Activated CD4-positive, alpha-beta T cell treated with anti-CD3 and anti-CD28 coated beads, Interleukin-2, Interleukin-6, amounts not matched to agents 100 ng/mL and 50 ng/mL, durations not matched to agents 16 hours and 8 hours (primary cell): ENCODE results near the gene ATP5F1A.
"Not testable (repeated sequence)": the region's sequence is repeated elsewhere in the genome, so short reads cannot be mapped to it uniquely, and the experiment has no call there.

Source experiments
- DNase-seq: peaks from one replicate; pipeline ENCODE4 v3.0.0-alpha.2; 2020

The ATP5F1A gene

DNA sequence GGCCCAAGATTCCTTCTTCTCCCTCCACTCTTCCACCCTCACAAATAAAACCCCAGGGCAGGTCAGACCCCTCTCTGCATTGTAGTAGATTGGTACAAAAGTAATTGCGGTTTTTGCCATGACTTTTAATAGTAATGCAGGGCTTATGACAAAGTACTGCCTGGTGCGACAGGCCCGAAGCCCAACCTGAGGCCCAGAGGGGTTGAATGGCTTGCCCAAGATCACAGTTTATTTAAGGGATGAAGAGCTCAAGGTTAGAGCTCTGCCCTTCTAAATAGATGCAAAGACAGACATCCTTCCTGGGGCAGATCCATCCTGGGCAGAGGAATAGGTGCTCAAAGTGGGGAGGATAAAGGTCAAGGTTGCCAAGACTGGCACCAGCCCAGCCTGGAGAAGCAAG is 25.1 kb downstream of the ATP5F1A start:
- DNase-seq, result no peak

DNA sequence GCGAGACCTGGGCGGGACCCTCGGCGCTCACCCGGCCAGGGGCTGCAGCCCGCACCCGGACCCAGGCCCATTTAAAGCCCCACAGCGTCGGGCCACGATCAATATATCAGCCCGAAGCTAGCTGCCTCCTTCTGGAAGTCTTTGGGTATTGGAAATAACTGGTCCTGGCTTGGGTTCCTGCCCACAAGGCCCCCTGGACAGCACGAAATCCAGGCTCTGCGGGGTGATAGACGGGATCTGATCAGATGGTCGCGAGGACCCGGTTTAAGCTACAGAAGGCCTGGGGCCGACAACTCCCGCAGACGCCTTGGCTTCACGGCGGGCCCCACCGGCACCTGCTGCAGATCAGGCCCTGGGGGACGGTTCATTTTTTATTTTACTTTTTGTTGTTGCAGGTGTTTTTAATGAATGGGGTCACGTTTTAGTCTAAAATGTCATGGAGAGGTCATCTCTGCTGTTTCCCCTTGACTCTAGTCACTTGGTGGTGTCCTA is 25.7 kb downstream of the ATP5F1A start:
- DNase-seq, result no peak

DNA sequence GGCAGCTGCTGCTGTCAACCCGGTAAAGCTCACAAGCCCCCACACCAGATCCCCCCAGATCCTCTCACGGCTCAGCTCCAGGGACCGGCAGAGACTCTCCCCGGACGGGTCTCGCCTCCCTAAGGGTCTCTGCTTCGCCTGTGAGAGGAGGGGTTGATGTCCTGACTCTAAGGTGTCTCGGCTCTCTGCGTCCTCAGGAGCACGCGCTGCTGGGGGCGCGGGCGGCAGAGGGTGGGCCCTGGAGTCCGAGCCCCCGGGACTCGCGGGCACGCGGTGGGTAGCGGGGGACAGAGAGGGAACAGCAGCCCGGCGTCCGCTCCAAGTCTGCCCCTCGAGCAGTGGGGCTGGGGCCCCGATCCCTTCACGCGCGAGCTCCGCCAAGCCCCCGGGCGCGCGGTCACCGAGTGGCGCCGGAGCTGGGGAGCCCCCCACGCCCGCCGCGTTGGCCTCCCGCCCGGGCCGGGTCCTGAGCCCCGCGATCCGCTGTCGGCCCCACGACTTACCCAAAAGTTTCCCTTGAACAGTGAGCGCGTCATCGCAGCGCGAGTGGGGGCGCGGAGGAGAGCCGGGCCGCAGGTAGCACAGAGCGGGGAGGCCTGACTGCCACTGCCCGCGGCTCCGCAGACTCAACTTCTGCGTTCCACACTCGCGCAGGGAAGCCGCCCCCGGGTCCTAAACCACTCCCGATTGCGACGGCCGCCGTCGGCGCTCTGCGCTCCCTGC is 26.3 kb downstream of the ATP5F1A start, which contains the start of gene PSTPIP2:
Gene PSTPIP2, minus strand, starts transcription at position 608 of the 723 bp plus-strand sequence. Its CDS starts 72 bp downstream, at position 536.
- peak; percentile 67 for DNase-seq

DNA sequence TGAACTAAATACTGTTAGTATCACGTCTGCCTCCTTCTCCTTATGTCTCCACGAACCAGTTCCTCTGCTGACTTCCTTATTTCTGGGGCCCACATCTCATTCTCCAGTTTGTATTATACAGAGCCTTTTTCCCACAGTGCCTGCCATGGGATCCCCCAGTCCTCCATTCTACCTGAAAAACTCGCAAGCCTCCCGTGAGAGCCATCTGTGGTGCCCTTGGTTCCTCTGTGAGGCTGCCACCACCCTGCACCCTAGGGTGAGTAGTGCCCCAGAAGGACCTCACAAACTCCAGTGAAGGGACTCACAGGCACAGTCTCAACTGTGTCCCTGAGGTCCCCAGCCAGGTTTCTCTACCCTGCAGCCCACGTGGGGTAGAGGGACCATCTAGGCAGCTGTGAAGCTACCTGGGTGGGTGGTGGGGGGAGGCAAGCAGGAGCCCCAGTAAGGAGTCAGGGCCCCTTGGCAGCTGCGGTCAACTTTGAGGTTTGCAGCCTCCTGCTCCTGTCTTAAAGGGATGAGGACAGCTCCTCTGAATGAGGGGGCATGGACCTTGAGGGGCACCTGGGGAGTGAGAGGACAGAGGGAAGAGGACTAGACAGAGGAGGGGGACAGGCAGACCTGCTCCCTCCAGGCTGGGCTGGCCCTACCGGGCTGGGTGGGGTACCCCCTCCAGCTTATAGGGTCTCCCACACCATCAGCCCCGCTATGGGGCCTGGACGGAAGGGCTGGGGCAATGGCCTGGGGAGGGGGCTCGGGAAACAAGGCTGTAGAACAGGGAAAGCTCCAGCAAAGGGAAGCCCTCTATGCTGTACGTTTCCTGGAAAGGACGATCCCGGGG is 27.1 kb downstream of the ATP5F1A start:
- DNase-seq, result no peak

DNA sequence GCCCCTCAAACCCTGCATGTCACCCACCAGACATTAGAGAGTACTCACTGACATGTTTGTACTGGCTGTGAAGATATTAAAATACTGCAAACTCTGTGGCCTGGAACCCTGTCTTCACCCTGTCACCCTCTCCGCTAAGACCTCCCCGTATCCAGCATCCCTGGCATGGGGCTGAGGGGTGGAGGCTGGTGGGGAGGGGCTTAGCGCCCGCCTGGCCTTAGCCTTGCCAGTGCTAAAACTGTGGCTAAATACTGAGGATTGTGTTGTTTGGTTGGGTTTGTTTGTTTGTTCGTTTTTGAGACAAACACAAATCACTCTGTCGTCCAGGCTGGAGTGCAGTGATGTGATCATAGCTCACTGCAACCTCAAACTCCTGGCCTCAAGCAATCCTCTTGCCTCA is 27.9 kb downstream of the ATP5F1A start:
- DNase-seq, result no peak

DNA sequence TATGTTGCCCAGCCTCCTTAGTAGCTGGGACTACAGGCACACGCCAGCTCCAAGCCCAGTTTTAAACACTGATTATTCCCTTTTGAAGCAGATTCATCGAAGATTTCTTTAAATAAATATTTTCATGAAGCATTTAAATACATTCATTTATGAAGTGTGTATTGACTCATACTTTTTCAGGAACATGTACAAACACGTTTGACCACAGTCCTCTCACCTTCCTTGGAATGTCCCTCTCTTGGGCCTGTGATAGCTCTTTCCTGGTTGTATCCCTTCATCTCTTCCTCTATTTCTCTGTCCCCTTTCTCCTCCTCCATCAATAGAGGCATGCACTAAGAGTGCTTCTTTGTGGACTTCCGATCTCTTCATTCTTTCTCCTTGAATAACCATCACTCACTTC is 28.6 kb downstream of the ATP5F1A start:
- DNase-seq, result no peak

DNA sequence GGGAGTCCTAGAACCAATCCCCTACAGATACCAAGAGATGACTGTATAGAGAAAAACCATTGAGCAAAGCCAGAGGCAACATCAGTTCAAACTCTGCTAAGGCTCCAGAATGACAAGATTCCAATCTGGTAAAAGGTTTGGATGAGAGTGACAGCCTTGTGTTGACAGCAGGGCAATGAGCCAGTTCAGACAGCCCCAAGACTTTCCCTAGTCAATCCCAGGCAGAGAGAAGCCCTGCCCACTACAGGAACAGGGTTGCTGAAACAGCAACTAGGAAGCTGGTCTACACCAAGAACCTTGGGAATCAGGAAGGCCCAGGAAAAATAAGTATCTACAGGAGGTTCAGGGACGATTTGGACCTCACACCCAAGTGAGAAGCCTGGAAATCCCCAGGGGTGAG is 29.3 kb downstream of the ATP5F1A start:
- no peak for DNase-seq

DNA sequence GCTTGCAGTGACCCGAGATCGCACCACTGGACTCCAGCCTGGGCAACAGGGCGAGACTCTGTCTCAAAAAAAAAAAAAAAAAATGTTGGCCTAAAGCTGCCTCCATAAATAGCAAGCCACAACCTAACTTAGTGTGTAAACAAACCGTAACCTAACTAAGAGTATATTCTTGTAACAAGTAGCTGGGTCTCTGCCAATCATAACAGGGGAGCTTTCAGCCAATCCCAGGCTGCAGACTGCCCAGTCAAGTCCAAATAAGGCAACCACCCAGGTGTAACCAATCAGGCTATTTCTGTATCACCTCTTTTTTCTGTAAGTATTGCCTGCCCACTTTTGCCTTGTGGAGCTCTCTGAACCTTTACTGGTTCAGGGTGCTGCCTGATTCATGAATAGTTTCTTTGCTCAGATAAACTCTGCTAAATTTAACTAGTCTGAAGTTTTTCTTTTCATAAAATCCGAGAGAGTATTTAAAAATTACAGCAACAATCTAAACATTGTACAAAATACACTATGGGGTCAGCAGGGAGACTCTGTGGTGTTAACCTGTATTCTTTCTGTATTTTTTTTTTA is 30.6 kb downstream of the ATP5F1A start:
- DNase-seq, result no peak

DNA sequence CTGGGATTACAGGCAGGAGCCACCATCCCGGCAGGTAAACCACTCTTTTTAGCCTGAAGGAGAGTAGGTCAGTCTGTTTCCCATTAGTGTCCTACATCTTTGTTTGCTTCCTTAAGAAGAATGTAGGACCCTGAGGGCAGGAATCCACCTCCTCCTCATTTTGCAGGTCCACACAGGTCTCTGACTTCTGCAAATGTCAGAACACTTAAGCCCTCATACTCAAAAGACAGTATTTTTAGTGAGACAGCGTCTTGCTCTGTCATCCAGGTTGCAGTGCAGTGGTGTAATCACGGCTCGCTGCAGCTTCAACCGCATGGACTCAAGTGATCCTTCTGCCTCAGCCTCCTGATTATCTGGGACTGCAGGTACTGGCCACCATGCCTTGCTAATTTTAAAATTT is 35.3 kb downstream of the ATP5F1A start:
- no peak for DNase-seq

DNA sequence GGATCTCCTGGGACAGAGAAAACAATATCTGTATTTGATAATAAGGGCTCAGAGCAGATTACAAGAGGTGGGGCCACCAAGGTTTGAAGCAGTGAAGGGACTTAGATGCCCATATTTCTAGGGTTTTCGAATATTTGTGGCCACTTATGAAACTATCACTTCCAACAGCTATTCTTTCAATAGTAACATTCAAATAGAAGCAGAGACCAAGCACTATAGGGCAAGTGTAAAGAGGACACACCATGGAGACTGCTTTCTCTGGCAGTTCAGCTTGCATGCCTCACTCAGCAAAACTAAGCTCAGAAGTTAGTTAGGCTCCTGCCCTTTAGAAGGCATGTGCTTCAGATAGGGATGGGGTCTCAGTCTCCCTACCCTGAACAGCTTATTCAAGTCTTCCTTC is 36.3 kb downstream of the ATP5F1A start:
- no peak for DNase-seq

DNA sequence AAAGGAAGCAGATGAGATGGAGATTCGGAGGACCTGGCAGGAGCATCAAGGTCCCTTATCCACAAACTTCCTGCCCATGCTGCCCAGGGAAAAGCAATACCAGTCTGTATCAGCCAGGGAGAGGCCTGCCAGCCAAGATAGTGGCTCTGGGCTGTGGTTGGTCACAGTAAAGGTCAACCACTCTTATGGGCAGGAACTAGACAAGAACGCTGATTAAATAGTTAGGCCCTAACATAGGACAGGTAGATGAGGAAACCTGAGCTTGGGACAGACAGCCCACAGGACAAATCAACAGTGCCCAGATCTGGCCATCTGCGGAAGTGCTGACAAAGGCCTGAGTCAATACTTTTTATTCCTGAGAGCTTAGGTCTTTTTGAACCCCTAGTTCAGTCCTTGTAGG is 36.7 kb downstream of the ATP5F1A start:
- no peak for DNase-seq

DNA sequence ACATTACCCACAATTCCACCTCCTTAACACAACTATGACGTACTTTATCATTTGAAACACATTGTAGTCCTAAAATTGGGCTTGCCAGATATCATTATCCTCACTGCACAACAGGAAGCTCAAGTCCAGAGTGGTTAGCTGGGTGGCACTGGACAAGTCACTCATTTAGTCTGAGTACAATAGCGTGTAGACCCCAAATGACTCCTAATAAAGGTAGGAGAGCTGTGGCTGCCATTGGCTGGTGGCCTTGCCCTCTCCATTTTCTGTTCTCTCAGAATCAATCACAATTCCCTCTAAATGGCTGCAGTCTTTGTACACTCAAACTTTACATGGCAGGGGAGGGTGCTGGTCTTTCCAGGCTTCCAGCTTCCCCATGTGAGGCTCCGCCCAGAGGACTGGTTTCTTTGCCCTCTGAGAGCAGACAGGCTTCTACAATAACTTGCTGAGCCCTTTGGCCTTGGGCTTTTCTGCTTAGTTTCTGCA is 37.7 kb downstream of the ATP5F1A start:
- no peak for DNase-seq

DNA sequence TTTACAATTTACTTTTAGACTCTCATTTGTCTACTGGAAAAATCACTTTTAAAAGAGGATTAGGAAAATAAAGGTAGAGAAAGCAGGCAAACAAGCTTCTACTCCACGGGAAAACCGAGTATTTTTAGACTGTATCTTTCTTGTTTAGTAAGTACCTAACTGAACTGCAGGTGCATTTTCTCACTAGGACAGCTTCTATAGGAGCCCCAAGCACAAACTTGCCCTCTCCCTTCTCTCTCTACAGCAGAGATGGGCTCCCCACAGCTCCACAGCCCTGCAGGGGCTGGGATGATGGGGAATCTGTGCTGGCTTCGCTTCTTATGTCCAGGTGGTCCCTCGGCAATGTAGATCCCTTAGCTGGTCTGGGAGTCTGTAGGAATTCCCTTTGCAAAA is 42.3 kb downstream of the ATP5F1A start:
- DNase-seq, result no peak

DNA sequence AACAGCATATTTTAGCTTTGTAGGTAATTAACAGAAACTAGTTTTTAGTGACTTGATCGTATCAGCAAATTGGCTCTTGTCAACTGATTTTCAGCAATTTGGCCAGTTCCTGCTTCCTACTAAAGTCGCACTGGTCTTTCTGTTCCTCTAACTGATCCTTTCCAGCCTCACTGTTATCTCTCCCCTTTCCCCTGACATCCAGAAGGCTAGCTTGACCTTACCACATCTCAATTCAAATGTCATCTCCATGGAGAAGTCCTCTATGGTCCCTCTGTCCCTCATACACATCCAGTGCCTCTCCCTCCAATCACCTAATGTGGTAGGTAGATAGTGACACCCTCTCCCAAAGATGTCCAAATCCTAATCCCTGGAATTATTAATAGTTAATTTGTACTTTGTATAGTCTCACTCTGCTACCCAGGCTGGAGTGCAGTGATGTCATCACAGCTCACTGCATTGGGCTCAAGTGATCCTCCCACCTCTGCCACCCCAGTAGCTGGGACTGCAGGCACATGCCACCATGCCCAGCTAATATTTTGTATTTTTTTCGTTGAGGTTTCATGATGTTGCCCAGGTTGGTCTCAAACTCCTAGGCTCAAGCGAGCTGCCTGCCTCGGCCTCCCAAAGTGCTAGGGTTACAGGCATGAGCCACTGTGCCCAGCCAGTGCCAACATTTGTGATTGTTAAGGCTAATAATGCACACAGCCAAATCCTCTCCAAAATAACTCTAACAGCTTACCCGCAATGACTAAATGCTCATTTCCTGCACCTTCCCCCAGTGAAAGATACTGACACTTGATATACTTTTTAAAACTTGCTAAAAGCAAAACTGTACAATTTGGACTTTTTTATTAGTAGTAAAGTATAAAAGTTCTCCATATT is 42.9 kb downstream of the ATP5F1A start:
- peak; percentile 65 for DNase-seq

DNA sequence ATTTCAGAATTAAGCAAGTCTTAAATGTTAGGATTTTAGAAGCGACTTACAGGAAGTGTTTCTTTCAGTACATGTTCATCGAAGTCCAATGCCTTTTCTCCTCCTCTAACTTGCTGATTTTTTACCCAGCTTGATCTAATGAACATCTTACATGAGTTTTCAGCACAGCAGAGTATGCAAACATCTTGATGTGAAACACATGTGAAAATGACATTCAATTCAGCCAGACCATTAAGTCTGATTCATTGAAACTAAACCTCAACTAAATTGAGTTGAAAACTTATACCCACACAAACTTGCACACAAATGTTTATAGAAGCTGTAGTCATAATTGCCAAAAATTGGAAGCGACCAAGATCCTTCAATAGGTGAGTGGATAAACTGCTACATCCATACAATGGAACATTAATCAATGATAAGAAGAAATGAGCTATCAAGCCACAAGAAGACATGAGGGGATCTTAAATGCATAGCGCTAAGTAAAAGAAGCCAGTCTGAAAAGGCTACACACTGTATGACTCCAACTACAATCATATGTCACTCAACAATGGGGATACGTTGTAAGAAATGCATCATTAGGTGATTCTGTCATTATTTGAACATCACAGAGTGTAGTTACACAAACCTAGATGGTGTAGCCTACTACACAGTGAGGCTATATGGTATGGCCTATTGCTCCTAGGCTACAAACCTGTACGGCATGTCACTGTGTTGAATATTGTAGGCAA is 44.6 kb downstream of the ATP5F1A start:
- no peak for DNase-seq

DNA sequence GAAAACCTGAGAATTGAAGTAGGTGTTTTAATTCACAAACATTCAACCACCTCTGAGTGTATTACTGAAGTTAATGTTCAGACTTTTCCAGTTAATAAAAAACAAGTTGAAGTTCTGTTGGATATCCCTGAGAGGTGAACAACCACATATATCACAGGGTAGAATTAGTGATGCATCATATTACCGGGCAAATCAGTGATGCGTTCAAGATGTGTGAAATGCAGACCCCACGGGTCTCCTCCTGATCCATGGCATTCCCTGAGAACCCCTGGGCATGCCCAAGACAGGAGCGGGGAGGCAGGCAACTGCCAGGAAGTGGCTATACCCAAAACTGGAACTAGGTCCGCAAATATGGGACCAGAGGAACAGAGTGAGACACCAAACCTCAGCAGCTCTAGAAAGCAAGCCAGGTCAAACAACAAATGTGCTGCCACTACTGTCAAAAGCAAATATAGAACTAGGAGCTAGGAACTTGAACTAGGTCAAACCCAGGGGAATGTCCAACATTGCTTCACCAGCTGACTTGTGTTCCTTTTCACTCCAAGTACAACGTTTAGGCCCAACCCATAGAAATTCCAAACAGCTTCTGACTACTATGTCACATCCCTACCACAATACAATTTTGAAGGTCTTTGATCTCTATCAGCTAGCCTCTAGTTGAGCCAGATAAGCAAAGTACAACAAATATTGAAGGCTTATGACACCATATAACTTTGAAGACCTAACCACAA is 46.2 kb downstream of the ATP5F1A start:
- DNase-seq, result no peak

DNA sequence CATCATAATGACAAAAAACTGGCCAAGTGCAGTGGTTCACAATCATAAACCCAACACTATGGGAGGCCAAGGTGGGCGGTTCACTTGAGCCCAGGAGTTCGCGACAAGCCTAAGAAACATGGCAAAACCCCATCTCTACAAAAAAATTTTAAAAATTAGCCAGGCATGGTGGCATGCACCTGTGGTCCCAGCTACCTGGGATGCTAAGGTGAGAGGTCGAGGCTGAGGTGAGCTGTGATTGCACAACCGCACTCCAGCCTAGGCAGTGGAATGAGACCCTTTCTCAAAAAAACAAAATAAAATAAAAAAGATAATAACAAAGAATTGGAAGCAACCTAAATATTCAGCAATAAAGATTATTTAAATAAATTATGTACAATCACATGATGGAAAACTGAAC is 47.8 kb downstream of the ATP5F1A start:
- DNase-seq, result no peak

DNA sequence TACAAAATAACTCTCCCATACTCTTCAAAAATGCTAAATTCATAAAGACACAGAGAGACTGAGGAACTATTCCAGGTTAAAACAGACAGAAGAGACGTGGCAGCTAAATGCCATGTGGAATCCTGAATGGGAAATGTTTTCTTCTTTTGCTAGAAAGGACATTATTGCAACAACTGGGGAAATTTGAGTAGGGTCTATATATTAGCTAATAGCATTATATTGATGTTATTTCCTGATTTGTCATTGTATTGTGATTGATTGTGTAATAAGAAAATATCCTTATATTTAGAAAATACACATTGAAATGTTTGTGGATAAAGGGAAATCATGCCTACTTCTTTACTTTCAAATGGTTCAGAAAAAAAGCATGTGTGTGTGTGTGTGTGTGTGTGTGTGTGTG is 49.5 kb downstream of the ATP5F1A start:
- no peak for DNase-seq

DNA sequence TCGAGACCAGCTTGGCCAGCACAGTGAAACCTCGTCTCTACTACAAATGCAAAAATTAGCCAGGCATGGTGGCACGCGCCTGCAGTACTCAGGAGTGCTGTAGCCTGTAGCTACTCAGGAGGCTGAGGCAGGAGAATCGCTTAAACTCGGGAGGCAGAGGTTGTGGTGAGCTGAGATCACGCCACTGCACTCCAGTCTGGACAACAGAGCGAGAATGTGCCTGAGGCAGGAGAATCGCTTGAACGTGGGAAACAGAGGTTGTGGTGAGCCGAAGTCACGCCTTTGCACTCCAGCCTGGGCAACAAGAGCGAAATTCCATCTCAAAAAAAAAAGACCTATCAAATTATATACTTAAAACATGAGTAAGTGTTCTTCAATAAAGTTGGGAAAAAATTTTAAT is 50.7 kb downstream of the ATP5F1A start:
- DNase-seq, result not testable (repeated sequence)

DNA sequence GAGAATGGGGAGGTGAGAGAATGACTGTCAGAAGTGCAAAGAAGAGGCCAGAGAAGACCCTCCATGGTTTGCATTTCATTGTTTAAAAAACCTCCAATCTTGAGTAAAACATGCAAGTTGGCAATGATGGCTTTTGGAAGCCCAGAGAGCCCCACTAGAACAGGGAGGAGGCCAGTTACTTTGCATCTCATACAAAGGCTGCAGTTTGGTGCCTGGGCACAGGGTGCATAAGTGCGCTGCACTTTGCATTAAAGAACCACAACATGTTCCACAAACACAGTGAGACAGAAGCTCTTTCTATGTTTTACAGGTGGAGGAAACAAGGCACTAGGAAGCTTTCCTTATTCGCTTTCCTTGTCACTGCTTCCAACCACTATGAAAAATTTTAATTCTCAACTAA is 51.4 kb downstream of the ATP5F1A start:
- no peak for DNase-seq

DNA sequence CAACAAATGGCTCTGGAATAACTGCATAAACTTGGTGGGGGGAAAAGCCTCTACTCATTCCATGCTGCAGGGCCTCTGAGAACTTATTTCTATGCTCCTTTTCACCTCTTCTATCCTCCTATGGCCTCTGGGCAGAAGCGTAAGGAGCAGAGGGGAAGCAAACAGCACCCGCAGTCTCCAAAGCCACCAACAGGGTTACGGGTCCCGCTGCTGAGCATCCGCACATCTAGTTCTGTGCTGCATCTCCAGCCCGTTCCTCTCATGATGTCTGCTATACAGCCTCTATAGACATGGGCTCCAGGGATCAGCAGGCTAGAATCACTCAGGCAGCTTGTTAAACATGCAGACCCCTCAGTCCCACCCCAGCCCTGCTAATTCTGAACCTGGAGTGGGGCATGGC is 52.0 kb downstream of the ATP5F1A start:
- DNase-seq, result no peak
